AG04449 (cell line): ENCODE data around the gene TMEM242.
A peak's percentile ranks its signal among the peaks of the same experiment; 100 is the strongest.
"Not testable (repeated sequence)": the region's sequence is repeated elsewhere in the genome, so short reads cannot be mapped to it uniquely, and the experiment has no call there.

Source experiments
- CTCF ChIA-PET: fragments of 350-600 bp; formaldehyde crosslinking; extraction: SDS; loops from one replicate; lab custom pipeline; 2021; ENCODE audit warnings: antibody characterized with exemption; lab: Yijun Ruan, JAX
- POLR2A ChIA-PET: fragments of 400-600, 350-600 bp; formaldehyde crosslinking; extraction: SDS; loops from one replicate; lab custom pipeline; 2020; ENCODE audit warnings: antibody characterized with exemption, inconsistent platforms; lab: Yijun Ruan, JAX
- DNase-seq: peaks from one replicate; pipeline ENCODE4 v3.0.0-alpha.2; 2010; ENCODE audit warnings: low read depth, low spot score
- H3K4me3 ChIP-seq: 2 replicates; pipeline ENCODE4 v1.5.1; 2011; ENCODE audit warnings: low read depth, mild to moderate bottlenecking, control low read depth, low read length
- CTCF ChIP-seq: IDR thresholded peaks from one replicate; pipeline ENCODE4 v1.5.1; 2011; ENCODE audit warnings: mild to moderate bottlenecking, moderate library complexity, low read length, control low read depth, inconsistent platforms; ENCODE audit not compliant: insufficient read depth; ENCODE audit errors: missing control alignments

Gene TMEM242

GRCh38 chr6:157316871-157317814 is 6.2 kb downstream of the TMEM242 start:
- DNase-seq, result no peak
- ChIA-PET CTCF (interaction anchor here (0.8 to 6.1 kb wide), 8 partner anchors 19 to 604 kb away, joined by 3 to 120 read pairs (median 4); no protein-coding TSS in a partner anchor), POLR2A (no interaction called here)
- no peak for TF ChIP-seq CTCF
- H3K4me3 ChIP-seq, result no peak overlapping the region

- no peak overlapping the region for H3K4me3 ChIP-seq
- no peak for DNase-seq
- TF ChIP-seq CTCF, result peak; percentile 68
- ChIA-PET CTCF (interaction anchor here (0.7 to 6.1 kb wide), 33 partner anchors 9 to 819 kb away, joined by 3 to 120 read pairs (median 4); partner anchors contain the start of gene TMEM242), POLR2A (interaction anchor here (0.6 to 1.3 kb wide), 2 partner anchors 8 to 394 kb away, joined by 4 to 6 read pairs; partner anchors contain the start of gene TMEM242)
Measured at GRCh38 chr6:157314705-157315321, 8.5 kb downstream of the TMEM242 start.

- no peak for TF ChIP-seq CTCF
- ChIA-PET CTCF (interaction anchor here (0.9 to 6.1 kb wide), 17 partner anchors 8 to 559 kb away, joined by 3 to 120 read pairs (median 6); partner anchors contain the start of gene TMEM242), POLR2A (interaction anchor here (0.6 to 1.3 kb wide), 2 partner anchors 9 to 395 kb away, joined by 4 to 6 read pairs; partner anchors contain the start of gene TMEM242)
- DNase-seq, result no peak
- H3K4me3 ChIP-seq, result no peak overlapping the region
Measured at GRCh38 chr6:157313531-157314467, 9.5 kb downstream of the TMEM242 start.

- no peak overlapping the region for H3K4me3 ChIP-seq
- no peak for TF ChIP-seq CTCF
- ChIA-PET CTCF (no interaction called here), POLR2A (no interaction called here)
- no peak for DNase-seq
Measured at GRCh38 chr6:157312757-157313156, 10.6 kb downstream of the TMEM242 start.

- POLR2A ChIA-PET, DNase-seq: not testable (repeated sequence)
Measured at GRCh38 chr6:157310693-157311092, 12.6 kb downstream of the TMEM242 start.

GRCh38 chr6:157307661-157308060 is 15.7 kb downstream of the TMEM242 start:
- H3K4me3 ChIP-seq, result no peak overlapping the region
- TF ChIP-seq CTCF, result no peak
- POLR2A ChIA-PET, result no interaction called here
- CTCF ChIA-PET, result interaction anchor here (1.5 kb wide), 2 partner anchors 32 to 34 kb away, joined by 3 to 5 read pairs; no protein-coding TSS in a partner anchor
- DNase-seq, result no peak

More at GRCh38 chr6:157310693-157311092, 12.6 kb downstream of the TMEM242 start:
- H3K4me3 ChIP-seq, CTCF ChIA-PET: not testable (repeated sequence)
